ENCODE results near the gene NDUFAF8.

NDUFAF8 gene

DNA sequence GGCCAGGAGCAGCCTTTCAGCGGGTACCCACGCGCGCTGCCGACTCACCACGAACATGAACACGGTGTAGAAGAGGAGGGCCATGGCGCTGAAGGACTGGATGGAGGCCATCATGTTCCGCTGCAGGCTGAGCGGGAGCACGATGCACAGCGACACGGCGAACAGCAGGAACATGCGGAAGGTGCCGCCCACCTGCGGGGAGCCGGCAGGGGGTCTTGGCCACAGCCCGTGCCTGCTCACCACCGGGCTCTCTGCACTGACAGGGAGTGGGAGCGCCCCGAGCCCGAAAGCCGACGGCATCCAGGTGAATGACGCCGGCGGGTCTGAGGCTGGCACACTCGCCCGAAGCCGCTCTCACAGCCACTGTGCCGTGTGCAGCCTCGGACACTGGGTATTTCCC, 43.0 kb downstream of the NDUFAF8 start:
- Histone ChIP-seq H3K36me3 (ENCODE audit: control insufficient read depth, insufficient read depth, low read length) (peaks cover 29% of the 10 kb centered on the region), H3K27me3 (replicated peaks; ENCODE audit: control insufficient read depth, insufficient read depth, low read length) (no peaks in the 10 kb centered on the region), H3K4me3 (replicated peaks; ENCODE audit: low read depth, low read length) (no peak overlapping the region)
- TF ChIP-seq, protein P1, sequence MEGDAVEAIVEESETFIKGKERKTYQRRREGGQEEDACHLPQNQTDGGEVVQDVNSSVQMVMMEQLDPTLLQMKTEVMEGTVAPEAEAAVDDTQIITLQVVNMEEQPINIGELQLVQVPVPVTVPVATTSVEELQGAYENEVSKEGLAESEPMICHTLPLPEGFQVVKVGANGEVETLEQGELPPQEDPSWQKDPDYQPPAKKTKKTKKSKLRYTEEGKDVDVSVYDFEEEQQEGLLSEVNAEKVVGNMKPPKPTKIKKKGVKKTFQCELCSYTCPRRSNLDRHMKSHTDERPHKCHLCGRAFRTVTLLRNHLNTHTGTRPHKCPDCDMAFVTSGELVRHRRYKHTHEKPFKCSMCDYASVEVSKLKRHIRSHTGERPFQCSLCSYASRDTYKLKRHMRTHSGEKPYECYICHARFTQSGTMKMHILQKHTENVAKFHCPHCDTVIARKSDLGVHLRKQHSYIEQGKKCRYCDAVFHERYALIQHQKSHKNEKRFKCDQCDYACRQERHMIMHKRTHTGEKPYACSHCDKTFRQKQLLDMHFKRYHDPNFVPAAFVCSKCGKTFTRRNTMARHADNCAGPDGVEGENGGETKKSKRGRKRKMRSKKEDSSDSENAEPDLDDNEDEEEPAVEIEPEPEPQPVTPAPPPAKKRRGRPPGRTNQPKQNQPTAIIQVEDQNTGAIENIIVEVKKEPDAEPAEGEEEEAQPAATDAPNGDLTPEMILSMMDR (IDR thresholded peaks at IDR 0.05; ENCODE audit: insufficient read depth, low read length, poor library complexity, severe bottlenecking) = no peak
- DNase-seq (ENCODE audit: extremely low read depth, insufficient read length) = no peak

DNA sequence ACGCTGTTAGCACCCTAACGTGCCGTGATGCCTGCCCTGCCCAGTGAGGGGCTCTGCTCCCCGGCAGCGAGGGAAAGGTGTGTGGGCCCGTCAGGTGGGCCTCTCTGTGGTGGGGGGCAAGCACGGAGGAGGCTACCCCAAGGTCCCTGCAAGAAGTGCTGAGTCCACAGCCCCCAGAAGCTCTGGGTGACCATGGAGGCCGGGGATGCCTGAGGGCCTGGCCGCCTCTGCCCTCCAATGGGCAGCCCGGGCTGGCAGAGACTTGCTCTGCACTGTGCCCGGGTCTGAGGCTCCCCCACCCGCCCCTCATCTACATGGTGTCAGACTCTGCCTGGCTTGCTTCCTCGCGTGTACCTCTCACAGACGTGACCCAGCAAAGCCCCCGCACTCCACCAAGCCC, 43.8 kb downstream of the NDUFAF8 start:
- Histone ChIP-seq H3K36me3 (ENCODE audit: control insufficient read depth, insufficient read depth, low read length) (peaks cover 30% of the 10 kb centered on the region), H3K4me3 (replicated peaks; ENCODE audit: low read depth, low read length) (no peak overlapping the region)
- TF ChIP-seq, protein P1 (IDR thresholded peaks at IDR 0.05; ENCODE audit: insufficient read depth, low read length, poor library complexity, severe bottlenecking) = no peak

DNA sequence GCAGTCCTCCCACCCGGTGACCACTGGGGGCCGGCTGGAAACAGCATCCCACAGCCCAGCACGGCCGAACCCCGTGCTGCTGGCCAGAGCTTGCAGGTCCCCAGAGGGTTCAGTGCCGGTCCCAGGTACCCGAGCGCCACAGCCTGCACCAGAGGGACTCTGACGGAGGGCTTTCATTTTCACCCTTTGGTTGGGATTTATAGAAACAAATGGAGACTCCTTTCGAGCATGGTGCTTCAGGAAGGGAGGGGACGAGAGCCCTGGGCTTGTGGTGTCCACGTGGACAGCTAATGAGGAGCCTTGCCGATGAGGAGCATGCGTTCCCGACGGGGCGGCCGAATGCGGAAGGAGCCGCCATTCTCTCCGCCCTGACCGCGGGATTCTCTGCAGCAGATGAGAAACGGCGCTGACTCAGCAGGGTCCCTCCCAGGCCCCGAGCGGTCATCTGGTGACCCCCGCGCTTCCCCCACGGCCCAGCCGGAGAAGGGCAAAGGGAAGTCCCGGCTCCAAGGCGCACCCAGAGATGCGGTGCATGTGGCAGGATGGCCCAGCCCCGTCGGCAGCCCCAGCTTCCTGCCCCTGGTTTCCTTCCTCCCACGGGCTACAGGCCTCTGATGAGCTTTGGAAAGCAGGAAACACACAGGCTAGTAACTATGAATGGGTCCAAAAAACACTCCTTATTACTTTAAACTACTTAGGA, 46.2 kb downstream of the NDUFAF8 start:
- no peaks in the 10 kb centered on the region for H3K27me3 ChIP-seq (replicated peaks; ENCODE audit: control insufficient read depth, insufficient read depth, low read length)
- H3K36me3 ChIP-seq (ENCODE audit: control insufficient read depth, insufficient read depth, low read length) = peaks cover 32% of the 10 kb centered on the region
- peak overlapping the region; percentile 69 for H3K4me3 ChIP-seq (replicated peaks; ENCODE audit: low read depth, low read length)
- TF ChIP-seq, protein P1 (IDR thresholded peaks at IDR 0.05; ENCODE audit: insufficient read depth, low read length, poor library complexity, severe bottlenecking) = no peak
- DNase-seq (ENCODE audit: extremely low read depth, insufficient read length) = peak; percentile 65

More for the DNA sequence above, 43.8 kb downstream of the NDUFAF8 start:
- no peaks in the 10 kb centered on the region for H3K27me3 ChIP-seq (replicated peaks; ENCODE audit: control insufficient read depth, insufficient read depth, low read length)
- DNase-seq (ENCODE audit: extremely low read depth, insufficient read length) = no peak

DNA sequence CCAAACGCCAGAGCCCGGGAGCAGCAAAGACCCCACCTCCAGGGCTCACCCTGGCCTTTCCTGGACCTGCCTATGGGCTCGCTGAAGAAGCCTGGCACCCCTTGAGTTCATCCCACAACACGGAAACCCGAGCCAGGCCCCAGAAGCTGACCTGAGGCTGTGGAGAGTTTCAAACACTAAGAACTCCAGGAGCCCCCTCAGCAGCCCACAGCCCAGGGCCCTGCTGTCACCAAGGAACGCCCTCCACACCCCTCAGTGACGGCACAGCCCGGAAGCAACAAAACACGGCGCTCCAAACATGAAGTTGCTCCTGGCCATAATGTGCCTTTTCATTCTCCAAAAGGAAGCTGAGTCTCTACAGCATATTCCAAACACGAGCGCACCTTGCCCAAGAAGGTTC, 46.8 kb downstream of the NDUFAF8 start:
- TF ChIP-seq, protein P1 (IDR thresholded peaks at IDR 0.05; ENCODE audit: insufficient read depth, low read length, poor library complexity, severe bottlenecking) = no peak
- DNase-seq (ENCODE audit: extremely low read depth, insufficient read length) = no peak
- peaks cover 32% of the 10 kb centered on the region for H3K36me3 ChIP-seq (ENCODE audit: control insufficient read depth, insufficient read depth, low read length)
- no peaks in the 10 kb centered on the region for H3K27me3 ChIP-seq (replicated peaks; ENCODE audit: control insufficient read depth, insufficient read depth, low read length)
- H3K4me3 ChIP-seq (replicated peaks; ENCODE audit: low read depth, low read length) = peak overlapping the region; percentile 69

DNA sequence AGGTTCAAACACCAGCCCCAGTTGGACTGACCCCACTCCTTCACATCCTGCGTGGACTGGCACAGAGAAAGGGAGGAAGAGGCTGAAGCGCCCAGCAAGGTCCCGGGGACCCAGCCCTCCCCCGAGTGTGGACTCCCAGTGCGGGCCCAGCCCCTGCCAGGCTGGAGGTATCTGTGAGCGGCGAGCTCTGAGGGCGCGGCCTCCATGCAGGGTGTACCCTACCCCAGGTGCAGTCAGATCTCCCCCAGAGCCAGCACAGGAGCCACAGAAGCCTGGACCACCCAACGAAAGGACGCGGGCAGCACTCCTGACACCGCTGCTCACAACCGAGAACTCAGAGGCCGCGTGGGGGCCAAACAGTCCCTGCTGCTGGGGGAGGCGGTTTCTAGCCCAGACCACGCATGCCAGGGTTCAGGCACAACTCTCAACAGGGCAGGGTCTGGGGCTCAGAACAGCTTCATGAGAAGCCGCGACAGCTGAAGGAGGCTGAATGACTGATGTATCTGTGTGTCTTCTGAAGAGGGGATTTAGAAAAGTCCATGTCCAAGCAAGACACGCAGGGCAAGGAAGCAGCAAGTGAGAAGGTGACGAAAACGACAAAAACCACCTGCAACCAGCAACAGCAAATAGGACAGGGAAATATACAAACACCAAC, 47.5 kb downstream of the NDUFAF8 start:
- Histone ChIP-seq H3K27me3 (replicated peaks; ENCODE audit: control insufficient read depth, insufficient read depth, low read length) (no peaks in the 10 kb centered on the region), H3K36me3 (ENCODE audit: control insufficient read depth, insufficient read depth, low read length) (peaks cover 32% of the 10 kb centered on the region), H3K4me3 (replicated peaks; ENCODE audit: low read depth, low read length) (no peak overlapping the region)
- TF ChIP-seq, protein P1 (IDR thresholded peaks at IDR 0.05; ENCODE audit: insufficient read depth, low read length, poor library complexity, severe bottlenecking) = no peak
- no peak for DNase-seq (ENCODE audit: extremely low read depth, insufficient read length)

Measured in GM06990 (cell line).